HG03439 (cell line): ENCODE measurements around the gene LSR.
"Not testable (repeated sequence)": the region's sequence is repeated elsewhere in the genome, so short reads cannot be mapped to it uniquely, and the experiment has no call there.

ENCODE experiments used
- ATAC-seq: cut with Tn5 transposase; IDR thresholded peaks from one replicate; pipeline ENCODE4 v1.9.1; 2021; ENCODE audit warnings: mild to moderate bottlenecking, moderate library complexity; ENCODE audit not compliant: unreplicated experiment

LSR gene

DNA sequence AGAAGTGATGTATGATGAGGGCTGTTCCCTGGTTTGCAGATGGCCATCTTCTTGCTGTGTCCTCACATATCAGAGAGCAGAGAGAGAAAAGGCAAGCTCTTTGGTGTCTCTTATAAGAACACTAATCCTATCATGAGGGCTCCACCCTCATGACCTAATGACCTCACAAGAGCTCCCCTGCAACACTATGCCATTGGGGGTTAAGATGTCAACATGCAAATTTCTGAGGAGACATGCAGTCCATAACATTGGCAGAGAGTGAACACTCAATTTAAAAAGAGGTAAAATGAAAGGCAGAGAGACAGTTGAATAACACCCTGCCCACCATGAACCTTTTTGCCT lies 31.2 kb upstream of the LSR start:
- no peak for ATAC-seq

DNA sequence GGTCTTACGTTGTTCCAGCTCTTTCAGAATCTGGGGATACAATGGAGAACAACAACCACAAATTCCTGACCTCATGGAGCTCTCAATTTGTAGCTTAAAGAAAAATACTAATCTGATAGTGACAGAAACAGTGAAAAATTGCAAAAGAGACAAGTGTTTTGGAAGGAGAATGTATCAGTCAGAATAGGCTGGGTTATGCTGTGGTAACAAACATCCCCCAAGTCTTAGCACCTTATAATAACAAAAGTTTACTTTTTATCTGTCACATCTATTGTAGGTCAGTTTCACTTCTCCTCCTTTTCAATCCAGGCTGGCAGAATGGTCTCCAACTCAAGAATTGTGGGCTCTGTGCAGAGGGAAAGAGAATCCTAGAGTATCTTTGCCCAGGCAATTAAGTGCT lies 29.8 kb upstream of the LSR start:
- no peak for ATAC-seq

DNA sequence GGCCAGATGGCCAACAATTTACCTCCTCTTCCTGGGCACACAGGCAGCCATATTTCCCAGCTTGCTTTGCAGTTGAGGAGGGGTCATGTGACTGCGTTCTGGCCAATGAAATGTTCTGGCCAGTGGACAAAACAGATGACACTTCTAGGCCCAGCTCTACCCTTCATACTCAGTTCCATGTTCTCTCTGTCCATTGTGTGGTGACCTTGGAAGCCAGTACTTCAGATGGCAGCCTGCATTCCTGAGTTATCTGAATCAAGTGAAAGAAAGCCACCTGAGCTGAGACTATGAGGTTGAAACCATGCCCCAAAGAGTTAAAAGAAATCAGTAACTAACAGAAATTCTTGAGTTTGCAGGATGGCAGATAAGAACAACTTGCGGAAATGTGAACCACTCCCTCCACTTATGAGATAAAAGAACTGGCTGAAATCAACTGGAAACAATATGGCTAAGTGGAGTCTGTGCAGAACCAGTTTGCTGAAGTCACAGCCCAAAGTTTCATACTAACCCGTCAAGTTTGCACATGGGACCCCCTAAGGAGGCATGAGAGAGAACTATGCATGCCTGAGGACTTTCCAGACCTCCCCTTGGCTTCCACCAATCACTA lies 28.4 kb upstream of the LSR start:
- ATAC-seq, result no peak

DNA sequence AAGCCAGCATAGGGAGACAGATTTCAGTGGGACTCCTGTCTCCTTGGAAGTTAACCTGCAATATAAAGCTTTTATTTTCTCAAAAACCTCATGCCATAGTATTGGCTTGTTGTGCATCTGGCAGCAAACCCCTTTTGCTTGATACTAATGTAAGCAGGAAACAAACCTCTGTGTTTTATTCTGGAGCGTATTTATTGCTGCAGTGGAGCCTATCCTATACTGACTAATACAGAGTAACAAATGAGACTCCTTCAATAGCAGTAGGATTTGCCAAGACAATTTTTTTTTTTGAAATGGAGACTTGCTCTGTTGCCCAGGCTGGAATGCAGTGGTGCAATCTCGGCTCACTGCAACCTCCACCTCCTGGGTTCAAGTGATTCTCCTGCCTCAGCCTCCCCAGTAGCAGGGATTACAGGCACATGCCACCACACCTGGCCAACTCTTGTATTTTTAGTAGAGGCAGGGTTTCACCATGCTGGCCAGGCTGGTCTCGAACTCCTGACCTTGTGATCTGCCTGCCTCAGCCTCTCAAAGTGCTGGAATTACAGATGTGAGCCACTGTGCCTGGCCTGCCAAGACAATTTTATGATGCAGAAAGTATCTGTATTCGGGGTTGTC lies 27.7 kb upstream of the LSR start:
- ATAC-seq, result not testable (repeated sequence)

DNA sequence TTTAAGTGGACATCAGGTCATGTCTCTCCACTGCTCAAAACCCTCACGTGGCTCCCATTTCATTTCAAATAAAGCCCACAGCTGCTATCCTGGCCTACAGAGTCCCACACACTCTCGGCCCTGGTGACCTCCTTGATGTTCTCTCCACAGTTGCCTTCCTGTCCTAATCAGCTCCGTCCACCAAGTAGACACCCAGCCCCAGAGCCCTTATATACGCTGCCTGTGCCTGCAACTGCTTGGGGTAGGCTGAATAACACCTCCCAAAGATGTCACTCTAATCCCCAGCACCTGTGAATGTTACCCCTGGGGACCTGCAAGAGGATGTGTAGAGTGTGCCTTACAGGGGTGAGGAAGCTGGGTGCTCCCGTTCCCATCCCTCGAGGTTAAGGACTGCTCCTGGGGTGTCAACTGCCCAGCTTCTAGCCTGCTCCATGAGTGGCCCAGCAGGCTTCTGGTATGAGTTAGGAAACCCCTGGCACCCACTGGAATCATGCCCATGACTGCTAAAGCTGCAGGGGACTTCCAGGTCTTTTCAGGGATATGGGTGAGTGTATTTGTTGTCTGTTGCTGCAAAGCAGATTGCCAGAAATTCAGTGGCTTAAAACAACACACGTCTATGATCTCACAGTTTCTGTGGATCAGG lies 26.3 kb upstream of the LSR start:
- no peak for ATAC-seq

DNA sequence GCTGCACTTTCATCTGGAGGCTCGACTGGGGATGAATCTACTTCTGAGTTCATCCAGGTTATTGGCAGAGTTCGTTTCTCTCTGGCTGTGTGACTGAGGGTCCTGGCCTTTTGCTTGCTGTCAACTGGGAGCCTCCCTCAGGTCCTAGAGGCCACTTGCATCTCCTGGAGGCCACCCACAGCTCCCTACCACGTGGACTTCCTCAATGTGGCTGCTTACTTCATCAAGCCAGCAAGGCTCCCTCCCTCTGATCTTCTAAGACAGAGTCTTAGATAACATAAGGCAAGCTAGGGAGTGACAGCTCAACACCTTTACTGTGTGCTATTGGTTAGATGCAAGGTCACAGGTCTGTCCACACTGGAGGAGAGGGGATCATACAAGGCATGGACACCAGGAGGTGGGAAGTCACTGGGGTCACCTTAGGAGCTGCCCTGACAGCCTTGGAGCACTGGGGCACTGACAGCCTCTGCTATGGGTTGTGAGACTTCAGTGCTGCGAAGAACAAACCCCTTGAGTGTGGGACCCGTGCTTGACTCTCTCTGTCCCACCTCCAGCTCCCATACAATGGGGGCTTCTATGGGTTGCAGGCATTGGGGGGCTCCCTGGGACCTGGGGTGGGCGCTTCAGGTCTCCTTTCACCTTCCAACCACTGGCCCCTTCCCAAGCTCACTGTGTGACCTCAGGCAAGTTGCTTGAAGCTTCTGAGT lies 25.6 kb upstream of the LSR start:
- no peak for ATAC-seq

DNA sequence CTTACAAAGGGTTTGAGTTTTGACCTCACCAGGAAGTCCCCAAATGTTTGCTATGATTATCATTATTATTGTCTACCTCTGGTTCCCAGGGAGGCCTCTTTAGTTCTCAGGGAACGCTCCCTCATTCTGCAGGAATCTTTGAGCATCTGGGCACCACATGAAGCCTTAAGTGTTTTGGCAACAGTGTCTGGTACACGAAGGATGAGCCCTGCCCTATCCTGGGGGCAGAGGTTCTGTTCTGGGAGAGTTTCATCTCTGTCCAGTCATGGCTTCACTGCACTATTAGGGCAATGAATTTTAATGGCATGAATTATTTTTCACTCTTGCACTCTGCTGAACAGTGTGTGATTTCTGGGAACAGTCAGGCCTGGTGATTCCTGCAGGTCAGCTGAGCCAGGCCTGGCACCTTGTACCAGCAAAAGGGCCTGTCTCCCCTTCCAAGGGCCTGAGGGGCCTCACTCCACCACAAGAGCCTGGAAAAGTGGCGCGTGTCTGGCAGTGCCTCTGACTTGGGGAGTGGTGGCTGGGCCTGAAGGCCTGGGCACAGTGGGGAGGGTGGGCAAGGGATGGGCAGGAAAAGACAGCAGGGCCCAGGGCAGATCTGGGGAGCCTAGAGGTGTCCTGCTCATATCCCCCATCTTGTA lies 24.8 kb upstream of the LSR start:
- ATAC-seq, result no peak

DNA sequence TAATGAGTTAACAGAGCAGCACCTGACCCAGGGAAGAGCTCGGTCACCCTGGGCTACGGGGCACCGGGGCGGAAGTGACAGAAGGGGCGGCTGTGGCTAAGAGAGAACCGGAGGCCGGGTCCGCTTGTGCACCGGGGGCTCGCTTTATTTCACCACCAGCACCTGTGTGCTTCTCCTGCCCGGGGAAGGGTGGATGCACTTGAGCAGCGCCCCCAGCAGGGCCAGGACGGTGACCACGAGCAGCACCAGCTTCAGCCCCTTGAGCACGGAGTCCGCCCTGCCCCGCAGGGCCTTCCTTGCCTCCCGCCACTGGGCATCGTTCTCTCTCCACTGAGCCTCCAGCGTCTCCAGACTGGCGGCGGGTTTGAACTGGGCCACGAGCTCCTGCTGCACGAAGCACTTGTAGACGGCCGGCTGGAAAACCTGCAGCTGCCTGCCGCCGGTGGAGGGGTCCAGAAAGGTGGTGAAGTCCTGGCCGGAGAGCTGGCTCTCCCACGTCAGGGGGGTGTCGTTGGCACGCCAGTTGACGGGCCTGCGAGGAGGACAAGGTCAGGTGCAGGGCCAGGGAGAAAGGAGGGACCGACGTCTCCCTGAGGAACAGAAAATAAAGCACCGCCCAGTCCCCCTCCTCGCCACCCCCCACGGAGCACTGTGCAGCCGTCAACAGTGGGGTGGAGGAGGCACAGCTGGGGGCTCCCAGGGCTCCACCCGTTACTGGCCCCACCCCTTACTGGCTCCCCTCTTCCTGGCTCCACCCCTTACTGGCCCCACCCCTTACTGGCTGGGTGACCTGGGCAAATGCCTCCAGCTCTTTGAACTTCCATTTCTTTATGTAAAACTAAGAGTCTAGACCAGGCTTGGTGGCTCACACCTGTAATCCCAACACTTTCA lies 23.9 kb upstream of the LSR start:
- no peak for ATAC-seq

DNA sequence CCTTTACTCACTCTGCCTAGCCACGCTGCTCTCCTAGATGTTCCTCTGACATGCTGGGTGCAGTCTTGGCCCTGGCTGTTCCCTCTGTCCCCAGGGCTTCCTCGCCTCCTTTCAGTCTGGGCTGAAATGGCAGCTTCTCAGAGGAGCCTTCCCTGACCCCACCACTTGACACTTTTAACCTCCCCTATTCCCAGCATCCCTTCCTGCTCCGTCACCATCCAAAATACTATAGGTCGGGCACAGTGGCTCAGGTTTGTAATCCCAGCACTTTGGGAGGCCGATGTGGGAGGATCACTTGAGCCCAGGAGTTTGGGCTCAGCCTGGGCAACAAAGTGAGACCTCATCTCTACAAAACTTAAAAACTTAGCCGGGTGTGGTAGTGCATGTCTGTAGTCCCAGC lies 22.9 kb upstream of the LSR start:
- no peak for ATAC-seq

DNA sequence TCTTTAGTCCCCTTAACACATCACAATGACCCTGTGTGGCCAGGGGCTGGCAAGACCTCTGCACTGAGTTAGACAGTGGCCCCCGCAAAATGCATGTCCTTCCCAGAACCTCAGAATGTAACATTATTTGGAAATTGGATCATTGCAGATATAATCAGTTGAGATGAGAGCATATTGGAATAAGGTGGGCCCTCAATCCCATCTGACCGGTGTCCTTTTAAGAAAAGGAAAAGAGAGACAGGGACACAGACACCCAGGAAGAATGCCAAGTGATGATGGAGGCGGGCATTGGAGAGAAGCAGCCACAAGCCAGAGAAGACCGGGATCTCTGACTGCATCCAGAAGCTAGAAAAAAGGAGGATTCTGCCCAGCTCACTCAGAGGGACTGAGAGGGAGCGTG lies 22.1 kb upstream of the LSR start:
- no peak for ATAC-seq

DNA sequence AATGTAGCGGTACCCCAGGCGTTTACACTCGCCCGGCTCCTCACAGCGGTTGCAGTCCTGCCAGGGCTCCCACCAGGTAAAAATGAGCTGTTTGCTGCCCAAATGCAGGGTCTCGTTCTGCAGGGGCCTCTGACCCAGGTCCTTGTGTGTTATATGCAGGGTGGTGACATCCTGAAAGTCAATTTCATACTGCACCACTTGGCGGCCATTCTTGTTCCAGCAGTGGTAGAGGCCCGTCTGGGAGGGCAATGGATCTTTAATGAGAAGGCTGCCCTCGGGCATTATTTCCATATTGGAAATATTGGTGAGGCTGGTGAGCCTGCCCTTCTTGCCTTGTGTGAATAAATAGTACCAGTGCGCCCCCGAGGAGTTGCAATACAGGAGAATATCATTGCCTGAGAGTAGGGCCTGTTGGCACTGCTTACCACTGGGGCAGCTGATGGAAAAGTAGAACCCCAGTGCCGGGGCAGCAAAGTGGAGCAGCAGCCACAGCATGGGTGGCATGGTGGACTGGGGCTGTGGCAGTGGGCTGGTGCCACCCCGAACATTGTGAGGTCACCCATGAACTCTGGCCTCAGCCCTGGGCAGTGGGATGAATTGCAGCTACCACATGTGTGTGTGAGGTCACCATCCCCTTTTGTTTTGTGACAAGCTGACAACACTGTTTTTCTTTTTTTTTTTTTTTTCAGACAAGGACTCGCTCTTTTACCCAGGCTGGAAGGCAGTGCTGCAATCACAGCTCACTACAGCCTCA lies 20.4 kb upstream of the LSR start, which contains the start of gene FAM187B:
Gene FAM187B, minus strand, starts transcription at position 563 of the 754 bp plus-strand sequence. Its CDS starts 59 bp downstream, at position 504.
- no peak for ATAC-seq

DNA sequence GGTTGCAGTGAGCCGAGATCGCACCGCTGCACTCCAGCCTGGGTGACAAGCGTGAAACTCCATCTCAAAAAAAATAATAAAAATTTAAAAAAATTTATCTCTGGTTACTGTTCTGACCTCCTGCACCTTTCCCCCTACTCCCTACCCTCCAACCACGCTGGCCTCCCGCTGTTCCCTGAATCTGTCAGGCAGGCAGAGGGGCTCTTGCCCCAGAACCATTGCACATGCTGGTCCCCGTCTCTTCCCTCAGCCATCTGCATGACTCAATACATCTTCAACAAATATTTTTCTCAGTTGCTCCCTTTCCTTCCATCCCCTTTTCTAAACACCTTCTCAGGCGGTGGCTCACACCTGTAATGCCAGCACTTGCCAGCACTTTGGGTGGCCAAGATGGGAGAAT lies 19.2 kb upstream of the LSR start:
- no peak for ATAC-seq

DNA sequence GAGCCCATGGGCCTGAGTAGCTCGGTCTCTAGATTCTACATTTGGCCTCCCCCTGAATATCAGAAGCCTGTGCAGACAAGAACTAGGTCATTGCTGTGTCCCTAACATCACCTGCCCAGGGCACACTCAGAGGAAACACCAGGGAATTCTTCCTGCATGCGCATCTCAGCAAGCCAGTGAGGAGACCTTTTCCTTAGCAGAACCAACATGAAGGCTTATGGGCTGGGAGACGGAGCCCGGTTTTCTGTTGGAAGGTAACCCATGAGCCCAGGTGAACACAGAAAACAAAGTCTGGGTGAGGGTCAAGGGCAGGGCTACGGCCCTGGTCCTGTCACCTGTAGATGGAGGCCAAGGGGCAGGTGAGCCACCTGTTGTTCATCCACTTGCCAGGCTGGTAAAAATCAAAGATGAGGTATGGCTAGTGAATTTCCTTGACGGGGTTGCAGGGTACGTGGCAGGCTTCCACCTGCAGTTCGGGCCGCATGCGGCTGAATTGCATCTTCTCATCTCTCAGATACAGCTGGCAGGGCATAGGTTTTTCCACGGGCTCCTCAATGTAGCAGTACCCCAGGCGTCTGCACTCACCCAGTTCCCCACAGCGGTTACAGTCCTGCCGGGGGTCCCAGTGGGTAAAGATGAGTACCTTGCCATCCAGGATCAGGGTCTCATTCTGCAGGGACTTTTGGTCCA lies 16.7 kb upstream of the LSR start:
- ATAC-seq, result no peak

DNA sequence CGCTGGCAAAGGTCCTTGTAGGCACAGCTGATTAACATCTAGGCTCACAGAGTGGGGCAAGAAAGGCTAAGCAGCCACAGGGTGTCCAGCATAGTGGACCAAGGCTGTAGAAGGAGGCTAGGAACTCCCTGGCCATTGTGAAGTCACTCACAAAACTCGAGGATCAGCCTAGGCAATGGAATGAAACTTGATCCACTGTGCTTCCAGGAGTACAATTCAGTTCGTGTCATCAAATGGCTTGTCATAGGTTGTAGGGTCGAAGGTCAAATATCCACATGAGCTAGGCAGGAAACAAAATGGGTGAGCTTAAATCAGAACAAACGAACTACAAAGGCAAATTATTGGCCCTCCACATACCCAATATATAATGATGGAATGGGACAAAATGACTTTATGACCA lies 15.9 kb upstream of the LSR start:
- no peak for ATAC-seq

DNA sequence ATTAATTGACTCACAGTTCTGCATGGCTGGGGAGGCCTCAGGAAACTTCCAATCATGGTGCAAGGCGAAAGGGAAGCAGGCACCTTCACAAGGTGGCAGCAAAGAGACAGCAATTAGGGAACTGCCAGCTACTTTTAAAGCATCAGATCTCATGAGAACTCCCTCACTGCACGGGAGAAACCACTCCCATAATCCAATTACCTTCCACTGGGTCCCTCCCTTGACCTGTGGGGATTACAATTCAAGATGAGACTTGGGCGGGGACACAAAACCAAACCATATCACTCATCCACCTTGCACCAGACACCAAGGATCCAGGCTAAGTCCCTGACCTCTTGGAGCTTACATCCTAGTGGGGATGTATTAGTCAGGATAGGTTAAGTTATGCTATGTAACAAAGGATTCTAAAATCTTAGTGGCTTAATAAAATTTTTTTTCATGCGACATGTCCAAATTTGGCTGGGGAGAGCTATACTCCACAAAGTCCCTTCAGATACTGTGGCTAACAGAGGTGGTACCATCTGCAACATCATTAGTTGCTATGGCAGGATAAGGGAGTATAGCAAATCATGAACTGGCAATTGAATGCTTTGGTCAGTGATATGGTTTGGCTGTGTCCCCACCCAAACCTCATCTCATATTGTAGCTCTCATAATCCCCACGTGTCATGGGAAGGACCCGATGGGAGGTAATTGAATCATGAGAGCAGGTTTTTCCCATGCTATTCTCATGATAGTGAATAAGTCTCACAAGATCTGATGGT lies 12.0 kb upstream of the LSR start:
- no peak for ATAC-seq

DNA sequence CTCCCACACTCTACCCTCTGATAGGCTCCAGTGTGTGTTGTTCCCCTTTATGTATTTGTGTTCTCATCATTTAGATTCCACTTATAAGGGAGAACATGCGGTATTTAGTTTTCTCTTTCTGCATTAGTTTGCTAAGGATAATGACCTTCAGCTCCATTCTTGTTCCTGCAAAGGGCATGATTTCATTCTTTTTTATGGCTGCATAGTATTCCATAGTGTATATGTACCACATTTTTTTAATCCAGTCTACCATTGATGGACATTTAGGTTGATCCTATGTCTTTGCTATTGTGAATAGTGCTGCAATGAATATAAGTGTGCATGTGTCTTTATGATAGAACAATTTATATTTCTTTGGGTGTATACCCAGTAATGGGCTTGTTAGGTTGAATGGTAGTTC lies 9.2 kb upstream of the LSR start:
- not testable (repeated sequence) for ATAC-seq

DNA sequence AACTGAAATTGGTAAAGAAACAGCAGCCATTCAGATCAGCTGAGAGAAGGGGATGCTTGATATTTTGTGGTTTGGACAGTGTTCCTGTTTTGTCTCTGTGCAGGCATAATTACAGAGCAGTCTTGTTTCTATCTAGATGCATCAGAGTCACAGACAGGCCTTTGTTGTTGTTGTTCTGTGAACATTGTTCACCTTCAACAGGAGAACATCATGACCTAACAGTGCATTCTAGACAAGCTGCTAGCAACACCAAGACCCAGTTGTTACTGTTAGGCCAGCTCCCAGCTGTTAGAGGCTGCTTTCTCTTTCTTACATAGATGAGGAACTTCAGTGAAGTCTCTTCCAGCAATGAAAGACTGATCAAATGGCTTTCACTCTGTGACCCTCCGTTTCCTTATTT lies 8.5 kb upstream of the LSR start:
- no peak for ATAC-seq

DNA sequence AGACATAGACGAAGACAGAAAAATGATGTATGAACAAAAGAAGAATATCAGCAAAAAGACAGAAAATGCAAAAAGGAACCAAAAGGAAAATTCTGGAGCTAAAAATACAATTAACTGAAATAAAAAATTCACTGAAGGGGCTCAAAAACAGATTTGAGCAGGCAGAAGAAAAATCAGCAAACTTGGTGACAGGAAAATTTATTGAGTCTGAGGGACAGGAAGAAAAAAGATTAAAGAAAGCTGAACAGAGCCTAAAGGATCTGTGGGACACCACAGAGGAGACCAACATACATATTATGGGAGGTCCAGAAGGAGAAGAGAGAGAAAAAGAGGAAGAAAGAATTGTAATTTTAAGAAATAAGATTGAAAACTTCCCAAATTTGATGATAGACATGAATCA lies 7.4 kb upstream of the LSR start:
- ATAC-seq, result no peak
